ENCODE data around the gene INHBC. TPM values are rescaled to one million over a fixed set of nuclear protein-coding genes. Genes with fewer than 3 reads are reported as not detected.

The INHBC gene
- polyA plus RNA-seq, 1 of the 3 experiments (the other 2 are of a cell fraction): 0.08 TPM

DNA sequence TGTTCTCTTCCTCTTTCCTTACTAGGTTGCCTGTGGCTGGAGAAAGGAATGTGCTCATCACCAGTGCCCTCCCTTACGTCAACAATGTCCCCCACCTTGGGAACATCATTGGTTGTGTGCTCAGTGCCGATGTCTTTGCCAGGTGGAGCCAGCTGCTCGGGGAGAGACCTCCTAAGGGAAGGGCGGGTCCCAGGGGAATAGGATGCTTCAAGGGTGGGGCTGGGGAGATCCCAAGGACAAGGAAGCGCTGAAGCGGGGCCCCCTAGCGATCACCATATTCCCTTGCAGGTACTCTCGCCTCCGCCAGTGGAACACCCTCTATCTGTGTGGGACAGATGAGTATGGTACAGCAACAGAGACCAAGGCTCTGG is 63.5 kb downstream of the INHBC start:
- Histone ChIP-seq H3K9me2 (no peaks in the 10 kb centered on the region), H3K4me3 (ENCODE audit: low read depth in 2 of 2, low read length in 1 of 2) (no peak overlapping the region), H3K9ac (no peak overlapping the region), H3K27me3 (ENCODE audit: insufficient read depth) (no peaks in the 10 kb centered on the region), H3F3A (replicated peaks; ENCODE audit: insufficient read depth) (peaks cover 6% of the 10 kb centered on the region), H2AFZ (ENCODE audit: low read depth) (no peak overlapping the region), H3K9me3 (no peaks in the 10 kb centered on the region), H4K20me1 (ENCODE audit: insufficient read depth) (no peaks in the 10 kb centered on the region), H3K27ac (ENCODE audit: low read depth in 2 of 2, low read length in 1 of 2) (no peak overlapping the region), H3K4me1 (ENCODE audit: control insufficient read depth in 1 of 2, insufficient read depth in 2 of 2, low read depth in 1 of 2, low read length in 1 of 2) (no peaks in the 10 kb centered on the region), H3K4me2 (no peak overlapping the region), H3K79me2 (ENCODE audit: insufficient read depth) (peaks cover 3% of the 10 kb centered on the region; the same call in 1 of the 2 replicates), H3K36me3 (replicated peaks in 1 of 2; ENCODE audit: control insufficient read depth in 1 of 2, insufficient read depth in 2 of 2, low read length in 1 of 2) (peaks cover 47 to 67% of the 10 kb centered on the region in 2 experiments)
- ChIA-PET CTCF (interaction anchor here (0.8 to 1.4 kb wide), 3 partner anchors 39 to 284 kb away, joined by 3 to 5 read pairs (median 3); partner anchors contain the start of gene GLI1), POLR2A (interaction anchor here (1.3 to 1.4 kb wide), 3 partner anchors 10 to 22 kb away, joined by 3 to 8 read pairs (median 6); partner anchors contain the start of gene DDIT3)
- TF ChIP-seq, protein P1, sequence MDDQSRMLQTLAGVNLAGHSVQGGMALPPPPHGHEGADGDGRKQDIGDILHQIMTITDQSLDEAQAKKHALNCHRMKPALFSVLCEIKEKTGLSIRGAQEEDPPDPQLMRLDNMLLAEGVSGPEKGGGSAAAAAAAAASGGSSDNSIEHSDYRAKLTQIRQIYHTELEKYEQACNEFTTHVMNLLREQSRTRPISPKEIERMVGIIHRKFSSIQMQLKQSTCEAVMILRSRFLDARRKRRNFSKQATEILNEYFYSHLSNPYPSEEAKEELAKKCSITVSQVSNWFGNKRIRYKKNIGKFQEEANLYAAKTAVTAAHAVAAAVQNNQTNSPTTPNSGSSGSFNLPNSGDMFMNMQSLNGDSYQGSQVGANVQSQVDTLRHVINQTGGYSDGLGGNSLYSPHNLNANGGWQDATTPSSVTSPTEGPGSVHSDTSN (IDR thresholded peaks at IDR 0.05): no peak
- WGBS (ENCODE audit: low lambda C conversion rate): 90% methylated on average over 9 of the region's 9 CpGs
- DNase-seq: no peak

DNA sequence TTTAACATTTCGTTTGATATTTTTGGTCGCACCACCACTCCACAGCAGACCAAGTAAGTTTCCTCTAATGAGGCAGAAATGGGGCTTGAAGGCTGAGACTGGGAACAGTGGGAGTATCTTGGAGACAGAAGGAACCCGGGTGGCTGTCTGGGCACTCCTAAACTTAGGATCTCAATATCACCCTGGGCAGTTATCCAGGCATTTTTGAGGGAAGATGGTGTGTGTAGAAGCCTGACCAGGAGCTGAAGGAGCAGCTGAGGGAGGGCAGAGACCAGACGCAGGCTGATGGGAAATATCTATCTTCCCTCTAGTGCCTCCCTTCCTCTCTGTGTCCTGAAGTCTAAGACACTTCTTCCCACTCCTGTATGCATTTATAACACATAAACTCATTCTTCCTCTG is 64.0 kb downstream of the INHBC start:
- TF ChIP-seq YY1 (IDR thresholded peaks at IDR 0.05; ENCODE audit: low read depth): no peak
- TF ChIP-seq, protein P2, sequence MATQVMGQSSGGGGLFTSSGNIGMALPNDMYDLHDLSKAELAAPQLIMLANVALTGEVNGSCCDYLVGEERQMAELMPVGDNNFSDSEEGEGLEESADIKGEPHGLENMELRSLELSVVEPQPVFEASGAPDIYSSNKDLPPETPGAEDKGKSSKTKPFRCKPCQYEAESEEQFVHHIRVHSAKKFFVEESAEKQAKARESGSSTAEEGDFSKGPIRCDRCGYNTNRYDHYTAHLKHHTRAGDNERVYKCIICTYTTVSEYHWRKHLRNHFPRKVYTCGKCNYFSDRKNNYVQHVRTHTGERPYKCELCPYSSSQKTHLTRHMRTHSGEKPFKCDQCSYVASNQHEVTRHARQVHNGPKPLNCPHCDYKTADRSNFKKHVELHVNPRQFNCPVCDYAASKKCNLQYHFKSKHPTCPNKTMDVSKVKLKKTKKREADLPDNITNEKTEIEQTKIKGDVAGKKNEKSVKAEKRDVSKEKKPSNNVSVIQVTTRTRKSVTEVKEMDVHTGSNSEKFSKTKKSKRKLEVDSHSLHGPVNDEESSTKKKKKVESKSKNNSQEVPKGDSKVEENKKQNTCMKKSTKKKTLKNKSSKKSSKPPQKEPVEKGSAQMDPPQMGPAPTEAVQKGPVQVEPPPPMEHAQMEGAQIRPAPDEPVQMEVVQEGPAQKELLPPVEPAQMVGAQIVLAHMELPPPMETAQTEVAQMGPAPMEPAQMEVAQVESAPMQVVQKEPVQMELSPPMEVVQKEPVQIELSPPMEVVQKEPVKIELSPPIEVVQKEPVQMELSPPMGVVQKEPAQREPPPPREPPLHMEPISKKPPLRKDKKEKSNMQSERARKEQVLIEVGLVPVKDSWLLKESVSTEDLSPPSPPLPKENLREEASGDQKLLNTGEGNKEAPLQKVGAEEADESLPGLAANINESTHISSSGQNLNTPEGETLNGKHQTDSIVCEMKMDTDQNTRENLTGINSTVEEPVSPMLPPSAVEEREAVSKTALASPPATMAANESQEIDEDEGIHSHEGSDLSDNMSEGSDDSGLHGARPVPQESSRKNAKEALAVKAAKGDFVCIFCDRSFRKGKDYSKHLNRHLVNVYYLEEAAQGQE (IDR thresholded peaks at IDR 0.05; ENCODE audit: low read depth, low read length): no peak
- no peak for TF ChIP-seq RAD21 (IDR thresholded peaks at IDR 0.05; ENCODE audit: low read length)
- TF ChIP-seq POLR2AphosphoS5 (IDR thresholded peaks at IDR 0.05; ENCODE audit: low read depth, low read length): no peak
- no peak for TF ChIP-seq EP300 (IDR thresholded peaks at IDR 0.05; ENCODE audit: borderline replicate concordance in 1 of 2, low read depth in 1 of 2, low read length in 1 of 2)
- TF ChIP-seq RCOR1 (IDR thresholded peaks at IDR 0.05; ENCODE audit: low read length): no peak
- no peak for TF ChIP-seq GABPA (IDR thresholded peaks at IDR 0.05; ENCODE audit: low read depth)
- TF ChIP-seq TAF1 (IDR thresholded peaks at IDR 0.05; ENCODE audit: borderline replicate concordance, low read depth, low read length): no peak
- TF ChIP-seq, protein P3, sequence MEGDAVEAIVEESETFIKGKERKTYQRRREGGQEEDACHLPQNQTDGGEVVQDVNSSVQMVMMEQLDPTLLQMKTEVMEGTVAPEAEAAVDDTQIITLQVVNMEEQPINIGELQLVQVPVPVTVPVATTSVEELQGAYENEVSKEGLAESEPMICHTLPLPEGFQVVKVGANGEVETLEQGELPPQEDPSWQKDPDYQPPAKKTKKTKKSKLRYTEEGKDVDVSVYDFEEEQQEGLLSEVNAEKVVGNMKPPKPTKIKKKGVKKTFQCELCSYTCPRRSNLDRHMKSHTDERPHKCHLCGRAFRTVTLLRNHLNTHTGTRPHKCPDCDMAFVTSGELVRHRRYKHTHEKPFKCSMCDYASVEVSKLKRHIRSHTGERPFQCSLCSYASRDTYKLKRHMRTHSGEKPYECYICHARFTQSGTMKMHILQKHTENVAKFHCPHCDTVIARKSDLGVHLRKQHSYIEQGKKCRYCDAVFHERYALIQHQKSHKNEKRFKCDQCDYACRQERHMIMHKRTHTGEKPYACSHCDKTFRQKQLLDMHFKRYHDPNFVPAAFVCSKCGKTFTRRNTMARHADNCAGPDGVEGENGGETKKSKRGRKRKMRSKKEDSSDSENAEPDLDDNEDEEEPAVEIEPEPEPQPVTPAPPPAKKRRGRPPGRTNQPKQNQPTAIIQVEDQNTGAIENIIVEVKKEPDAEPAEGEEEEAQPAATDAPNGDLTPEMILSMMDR (IDR thresholded peaks at IDR 0.05): no peak
- TF ChIP-seq, protein P4, sequence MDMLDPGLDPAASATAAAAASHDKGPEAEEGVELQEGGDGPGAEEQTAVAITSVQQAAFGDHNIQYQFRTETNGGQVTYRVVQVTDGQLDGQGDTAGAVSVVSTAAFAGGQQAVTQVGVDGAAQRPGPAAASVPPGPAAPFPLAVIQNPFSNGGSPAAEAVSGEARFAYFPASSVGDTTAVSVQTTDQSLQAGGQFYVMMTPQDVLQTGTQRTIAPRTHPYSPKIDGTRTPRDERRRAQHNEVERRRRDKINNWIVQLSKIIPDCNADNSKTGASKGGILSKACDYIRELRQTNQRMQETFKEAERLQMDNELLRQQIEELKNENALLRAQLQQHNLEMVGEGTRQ (IDR thresholded peaks at IDR 0.05; ENCODE audit: borderline replicate concordance, low read depth, low read length): no peak
- TF ChIP-seq, protein P5, sequence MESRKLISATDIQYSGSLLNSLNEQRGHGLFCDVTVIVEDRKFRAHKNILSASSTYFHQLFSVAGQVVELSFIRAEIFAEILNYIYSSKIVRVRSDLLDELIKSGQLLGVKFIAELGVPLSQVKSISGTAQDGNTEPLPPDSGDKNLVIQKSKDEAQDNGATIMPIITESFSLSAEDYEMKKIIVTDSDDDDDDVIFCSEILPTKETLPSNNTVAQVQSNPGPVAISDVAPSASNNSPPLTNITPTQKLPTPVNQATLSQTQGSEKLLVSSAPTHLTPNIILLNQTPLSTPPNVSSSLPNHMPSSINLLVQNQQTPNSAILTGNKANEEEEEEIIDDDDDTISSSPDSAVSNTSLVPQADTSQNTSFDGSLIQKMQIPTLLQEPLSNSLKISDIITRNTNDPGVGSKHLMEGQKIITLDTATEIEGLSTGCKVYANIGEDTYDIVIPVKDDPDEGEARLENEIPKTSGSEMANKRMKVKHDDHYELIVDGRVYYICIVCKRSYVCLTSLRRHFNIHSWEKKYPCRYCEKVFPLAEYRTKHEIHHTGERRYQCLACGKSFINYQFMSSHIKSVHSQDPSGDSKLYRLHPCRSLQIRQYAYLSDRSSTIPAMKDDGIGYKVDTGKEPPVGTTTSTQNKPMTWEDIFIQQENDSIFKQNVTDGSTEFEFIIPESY (IDR thresholded peaks at IDR 0.05; ENCODE audit: borderline replicate concordance, low read depth): no peak
- H3K36me3 ChIP-seq (replicated peaks in 1 of 2; ENCODE audit: control insufficient read depth in 1 of 2, insufficient read depth in 2 of 2, low read length in 1 of 2): peaks cover 47 to 71% of the 10 kb centered on the region in 2 experiments
- H3K27me3 ChIP-seq (ENCODE audit: insufficient read depth): no peaks in the 10 kb centered on the region
- POLR2A ChIA-PET: interaction anchor here (0.7 kb wide), 1 partner anchor 61 kb away, joined by 5 read pairs; no protein-coding TSS in a partner anchor
- DNase-seq: no peak
- H3K27ac ChIP-seq (ENCODE audit: low read depth in 2 of 2, low read length in 1 of 2): no peak overlapping the region
- no peak overlapping the region for H3K9ac ChIP-seq
- CTCF ChIA-PET: interaction anchor here (0.8 kb wide), 1 partner anchor 135 kb away, joined by 3 read pairs; no protein-coding TSS in a partner anchor
- no peaks in the 10 kb centered on the region for H3K9me3 ChIP-seq
- no peak overlapping the region for H2AFZ ChIP-seq (ENCODE audit: low read depth)
- WGBS (ENCODE audit: low lambda C conversion rate): 92% methylated on average over 4 of the region's 4 CpGs
- H3K4me1 ChIP-seq (ENCODE audit: control insufficient read depth in 1 of 2, insufficient read depth in 2 of 2, low read depth in 1 of 2, low read length in 1 of 2): no peaks in the 10 kb centered on the region
- peaks cover 3% of the 10 kb centered on the region; the same call in 1 of the 2 replicates for H3K79me2 ChIP-seq (ENCODE audit: insufficient read depth)
- no peaks in the 10 kb centered on the region for H3K9me2 ChIP-seq
- H4K20me1 ChIP-seq (ENCODE audit: insufficient read depth): no peaks in the 10 kb centered on the region
- no peak overlapping the region for H3K4me3 ChIP-seq (ENCODE audit: low read depth in 2 of 2, low read length in 1 of 2)
- peaks cover 10% of the 10 kb centered on the region for H3F3A ChIP-seq (replicated peaks; ENCODE audit: insufficient read depth)
- H3K4me2 ChIP-seq: no peak overlapping the region
